HFF-Myc (cell line): ENCODE results near the gene LMBR1L.
"Not testable (repeated sequence)": the region's sequence is repeated elsewhere in the genome, so short reads cannot be mapped to it uniquely, and the experiment has no call there.

Experiments
- DNase-seq: peaks from one replicate; pipeline ENCODE4 v3.0.0-alpha.2; 2011; ENCODE audit warnings: low read depth; ENCODE audit errors: extremely low read depth
- H3K4me3 ChIP-seq: replicated peaks from 2 replicates; pipeline ENCODE4 v1.5.1; 2011; ENCODE audit warnings: low read depth, mild to moderate bottlenecking, control low read depth, low read length
- CTCF ChIP-seq: IDR thresholded peaks from 2 replicates; pipeline ENCODE4 v1.5.1; 2012; ENCODE audit warnings: mild to moderate bottlenecking, low read depth, low read length, control low read depth; ENCODE audit errors: missing control alignments

LMBR1L gene

GRCh38 chr12:49138999-49139398 lies 28.4 kb upstream of the LMBR1L start:
- H3K4me3 ChIP-seq, result no peak overlapping the region
- no peak for DNase-seq
- TF ChIP-seq CTCF, result no peak

GRCh38 chr12:49138587-49138986 lies 27.9 kb upstream of the LMBR1L start:
- TF ChIP-seq CTCF, result no peak
- H3K4me3 ChIP-seq, result no peak overlapping the region
- no peak for DNase-seq

GRCh38 chr12:49137476-49137875 lies 26.8 kb upstream of the LMBR1L start:
- DNase-seq, result no peak
- H3K4me3 ChIP-seq, result no peak overlapping the region
- TF ChIP-seq CTCF, result no peak

GRCh38 chr12:49136997-49137396 lies 26.4 kb upstream of the LMBR1L start:
- H3K4me3 ChIP-seq, DNase-seq: not testable (repeated sequence)

- no peak for DNase-seq
- no peak for TF ChIP-seq CTCF
- no peak overlapping the region for H3K4me3 ChIP-seq
Observed at GRCh38 chr12:49133590-49133989, 22.9 kb upstream of the LMBR1L start.

- DNase-seq, result no peak
- TF ChIP-seq CTCF, result no peak
- peak overlapping the region; percentile 47 for H3K4me3 ChIP-seq
Observed at GRCh38 chr12:49133014-49133413, 22.4 kb upstream of the LMBR1L start.

- DNase-seq, result no peak
- H3K4me3 ChIP-seq, result peak overlapping the region; percentile 47
- no peak for TF ChIP-seq CTCF
Observed at GRCh38 chr12:49131894-49132461, 21.3 kb upstream of the LMBR1L start.
